Measurements from ENCODE around the gene EMID1. TPM values are rescaled to one million over a fixed set of nuclear protein-coding genes. Genes with fewer than 3 reads are reported as not detected.

Gene EMID1
- total RNA-seq, 1 experiment from 2014 or later: 9.6 TPM

DNA sequence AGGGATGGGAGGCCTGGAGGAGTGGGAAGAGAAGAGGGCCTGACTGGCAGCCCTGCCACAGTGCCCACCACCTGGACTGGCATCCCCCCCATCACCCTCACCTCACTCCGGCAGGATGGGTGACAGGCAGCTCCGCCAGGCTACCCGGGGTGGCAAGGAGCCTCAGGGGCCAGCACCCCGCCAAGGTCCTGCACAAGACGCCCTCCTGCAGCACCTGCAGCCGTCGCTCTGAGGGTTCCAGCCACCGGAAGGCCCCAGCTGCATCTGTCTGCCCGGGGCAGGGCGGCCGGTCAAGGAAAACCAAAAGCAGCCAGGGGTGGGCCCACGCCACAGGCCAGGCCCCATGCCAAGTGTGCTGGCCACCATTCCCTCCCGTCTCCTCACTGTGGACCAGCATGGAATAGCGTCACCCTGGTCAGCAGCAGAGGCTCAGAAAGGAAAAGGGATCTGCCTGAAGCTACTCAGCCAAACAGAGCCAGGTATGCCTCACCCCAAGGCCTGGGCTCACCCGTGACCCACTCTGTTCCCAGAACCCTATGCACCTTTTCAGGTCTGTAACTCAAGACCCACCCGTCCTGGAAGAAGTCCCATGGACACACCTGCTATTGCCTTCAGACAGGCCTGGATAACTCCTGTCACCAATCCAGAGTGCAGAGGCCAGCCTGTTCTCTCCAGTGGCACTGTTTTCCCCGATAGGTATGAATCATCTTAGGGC, 55.1 kb downstream of the EMID1 start:
- Histone ChIP-seq H3K79me2 (ENCODE audit: insufficient read depth, low read length) (peaks cover 6% of the 10 kb centered on the region; the same call in 1 of the 2 replicates), H3K27me3 (ENCODE audit: insufficient read depth, low read length) (no peaks in the 10 kb centered on the region), H4K20me1 (ENCODE audit: insufficient read depth) (no peaks in the 10 kb centered on the region), H3K9me3 (ENCODE audit: control insufficient read depth in 1 of 2, insufficient read depth in 1 of 2, low read depth in 1 of 2, low read length in 2 of 2) (no peaks in the 10 kb centered on the region), H3K9ac (ENCODE audit: low read length) (no peak overlapping the region), H3K27ac (ENCODE audit: low read depth, low read length) (no peak overlapping the region; the same call in 1 of the 2 replicates), H3K36me3 (ENCODE audit: control insufficient read depth in 1 of 2, insufficient read depth in 2 of 2, low read length in 2 of 2) (peaks cover 8 to 15% of the 10 kb centered on the region in 2 experiments; a peak in 3 of 4 replicates), H3K9me2 (ENCODE audit: insufficient read depth) (no peaks in the 10 kb centered on the region), H3K4me3 (replicated peaks in 1 of 2; ENCODE audit: low read depth in 1 of 2, low read length in 2 of 2) (no peak overlapping the region), H3K4me2 (ENCODE audit: low read length) (no peak overlapping the region), H3K4me1 (ENCODE audit: control insufficient read depth in 1 of 2, insufficient read depth in 2 of 2, low read length in 2 of 2) (no peaks in the 10 kb centered on the region), H2AFZ (ENCODE audit: low read depth, low read length, poor library complexity, severe bottlenecking) (no peak overlapping the region)
- ATAC-seq (peak; percentile 18), DNase-seq (ENCODE audit: low read depth, low spot score) (no peak)
- intact Hi-C loops (cut with micrococcal nuclease): no loop called here
- no TSS peak for BruUV-seq (replicated peaks)
- ChIA-PET CTCF (interaction anchor here (0.7 kb wide), 1 partner anchor 220 kb away, joined by 3 read pairs; no protein-coding TSS in a partner anchor), POLR2A (no interaction called here), RAD21 (ENCODE audit: low non-redundant PET in 1 of 2, low total read pairs in 2 of 2, uncharacterized antibody in 2 of 2, unreplicated experiment in 2 of 2) (no interaction called here)
- TF ChIP-seq ELF1 (IDR thresholded peaks at IDR 0.05; ENCODE audit: borderline replicate concordance, low read depth) (no peak), TCF7L2 (IDR thresholded peaks at IDR 0.05; ENCODE audit: borderline replicate concordance, extremely low read depth, insufficient read depth, insufficient read length) (no peak), CBX3 (IDR thresholded peaks at IDR 0.05; ENCODE audit: low read depth) (no peak), JUND (IDR thresholded peaks at IDR 0.05) (no peak), YY1 (IDR thresholded peaks at IDR 0.05; ENCODE audit: extremely low read depth, insufficient replicate concordance, low read depth, low read length) (no peak), FOSL1 (IDR thresholded peaks at IDR 0.05; ENCODE audit: low read depth) (no peak), POLR2AphosphoS5 (IDR thresholded peaks at IDR 0.05; ENCODE audit: low read depth, low read length) (no peak), CEBPB (IDR thresholded peaks at IDR 0.05; ENCODE audit: low read depth) (no peak), SP1 (IDR thresholded peaks at IDR 0.05; ENCODE audit: low read depth) (no peak), EZH2phosphoT487 (IDR thresholded peaks at IDR 0.05; ENCODE audit: borderline replicate concordance) (no peak), ZFX (IDR thresholded peaks at IDR 0.05) (no peak), SRF (IDR thresholded peaks at IDR 0.05; ENCODE audit: low read depth) (no peak)
- TF ChIP-seq, protein P1, sequence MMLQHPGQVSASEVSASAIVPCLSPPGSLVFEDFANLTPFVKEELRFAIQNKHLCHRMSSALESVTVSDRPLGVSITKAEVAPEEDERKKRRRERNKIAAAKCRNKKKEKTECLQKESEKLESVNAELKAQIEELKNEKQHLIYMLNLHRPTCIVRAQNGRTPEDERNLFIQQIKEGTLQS (IDR thresholded peaks at IDR 0.05): no peak
- TF ChIP-seq, protein P2, sequence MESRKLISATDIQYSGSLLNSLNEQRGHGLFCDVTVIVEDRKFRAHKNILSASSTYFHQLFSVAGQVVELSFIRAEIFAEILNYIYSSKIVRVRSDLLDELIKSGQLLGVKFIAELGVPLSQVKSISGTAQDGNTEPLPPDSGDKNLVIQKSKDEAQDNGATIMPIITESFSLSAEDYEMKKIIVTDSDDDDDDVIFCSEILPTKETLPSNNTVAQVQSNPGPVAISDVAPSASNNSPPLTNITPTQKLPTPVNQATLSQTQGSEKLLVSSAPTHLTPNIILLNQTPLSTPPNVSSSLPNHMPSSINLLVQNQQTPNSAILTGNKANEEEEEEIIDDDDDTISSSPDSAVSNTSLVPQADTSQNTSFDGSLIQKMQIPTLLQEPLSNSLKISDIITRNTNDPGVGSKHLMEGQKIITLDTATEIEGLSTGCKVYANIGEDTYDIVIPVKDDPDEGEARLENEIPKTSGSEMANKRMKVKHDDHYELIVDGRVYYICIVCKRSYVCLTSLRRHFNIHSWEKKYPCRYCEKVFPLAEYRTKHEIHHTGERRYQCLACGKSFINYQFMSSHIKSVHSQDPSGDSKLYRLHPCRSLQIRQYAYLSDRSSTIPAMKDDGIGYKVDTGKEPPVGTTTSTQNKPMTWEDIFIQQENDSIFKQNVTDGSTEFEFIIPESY (IDR thresholded peaks at IDR 0.05; ENCODE audit: extremely low read depth, insufficient replicate concordance, low read length): no peak
